Breast epithelium (tissue), 4 donors: Measurements from ENCODE around the gene VEPH1. TPM values are rescaled to one million over a fixed set of nuclear protein-coding genes. Genes with fewer than 3 reads are reported as not detected.

ENCODE experiments used
- DNase-seq, 2 donors: peaks; one replicate each; pipeline ENCODE4 v3.0.0-alpha.2; 2019; ENCODE audit warnings: low spot score in 2 of 2
- H3K27ac ChIP-seq, 2 donors: fragments of 200-600 bp; sonication (generic) in 1 of 2; one replicate each; pipeline ENCODE4 v1.5.1; 2016 to 2019; ENCODE audit warnings: mild to moderate bottlenecking in 1 of 2
- H3K27me3 ChIP-seq, 2 donors: fragments of 200-600 bp; sonication (generic) in 1 of 2; one replicate each; pipeline versions ENCODE4 v1.5.1 to v1.6.0; 2017 to 2019; ENCODE audit warnings: control low read depth in 1 of 2, mild to moderate bottlenecking in 1 of 2
- H3K36me3 ChIP-seq: fragments of 200-600 bp; one replicate; pipeline ENCODE4 v1.5.1; 2019
- H3K4me1 ChIP-seq, 2 donors: fragments of 200-600 bp; sonication (generic); one replicate each; pipeline ENCODE4 v1.5.1; 2016 to 2019; ENCODE audit warnings: control low read depth in 1 of 2
- H3K4me3 ChIP-seq, 3 donors: fragments of 200-600 bp; sonication (generic); 1 replicate in 2 of 3; 2 replicates in 1 of 3; pipeline ENCODE4 v1.5.1; 2016 to 2019; ENCODE audit warnings: mild to moderate bottlenecking in 3 of 3, moderate library complexity in 2 of 3
- H3K9me3 ChIP-seq, 2 donors: fragments of 200-600 bp; sonication (generic) in 1 of 2; one replicate each; pipeline ENCODE4 v1.5.1; 2016 to 2019; ENCODE audit warnings: control low read depth in 1 of 2
- CTCF ChIP-seq, 3 donors: fragments of 450-650 bp; IDR thresholded peaks; one replicate each; pipeline ENCODE4 v1.5.1; 2016 to 2017; ENCODE audit warnings: antibody characterized with exemption in 3 of 3, mild to moderate bottlenecking in 3 of 3, moderate library complexity in 3 of 3
- POLR2A ChIP-seq: fragments of 450-650 bp; IDR thresholded peaks from one replicate; pipeline ENCODE4 v1.6.1; 2016; ENCODE audit warnings: antibody characterized with exemption, mild to moderate bottlenecking, moderate library complexity
- POLR2AphosphoS5 ChIP-seq, 3 donors: sonication (generic); formaldehyde crosslinking; IDR thresholded peaks; one replicate each; pipeline ENCODE4 v1.6.1; 2017; ENCODE audit warnings: antibody characterized with exemption in 3 of 3
- intact Hi-C: fragments of 100-400 bp; cut with DNase I; formaldehyde crosslinking; loops from one replicate; pipeline ENCODE4 v1.15.1; 2023; ENCODE audit warnings: low total_unique reads
- total RNA-seq, 3 donors: library from RNA; depleted of rRNA; stranded (reverse); fragments of >200 nt; gene quantifications; one replicate each; pipeline ENCODE4 v1.1.0, GENCODE V29; 2016

VEPH1 gene
- total RNA-seq, 3 donors from 2014 or later, result under 0.01 to 20.9 (median 8.8) TPM

DNA sequence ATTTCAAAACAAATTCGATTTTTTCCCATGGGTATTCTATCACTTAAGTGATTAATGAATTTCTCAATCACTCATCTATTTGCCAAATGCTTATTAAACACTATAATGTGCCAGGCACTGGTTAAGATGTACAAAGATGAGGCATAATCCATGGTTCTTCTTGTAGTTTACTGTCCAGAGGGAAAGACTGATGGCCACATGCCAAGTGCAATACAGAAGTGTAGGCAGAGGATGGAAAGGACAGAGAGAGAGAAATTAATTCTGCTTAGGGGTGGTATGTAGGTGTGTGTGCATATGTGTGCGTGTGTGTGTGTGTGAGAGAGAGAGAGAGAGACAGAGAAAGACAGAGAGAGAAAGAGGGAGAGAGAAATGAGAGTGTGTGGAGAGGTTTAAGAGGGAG, 222.4 kb downstream of the VEPH1 start:
- no peak overlapping the region for H3K4me3 ChIP-seq
- no peaks in the 10 kb centered on the region for H3K36me3 ChIP-seq
- TF ChIP-seq CTCF (IDR thresholded peaks at IDR 0.05) (no peak), POLR2AphosphoS5 (IDR thresholded peaks at IDR 0.05) (no peak), POLR2A (no peak)
- H3K27ac ChIP-seq, result peak overlapping the region in 1 of 2 donors; percentile 48
- H3K4me1 ChIP-seq, result no peaks in the 10 kb centered on the region
- DNase-seq, result no peak
- intact Hi-C loops, result no loop called here
- H3K9me3 ChIP-seq, result no peaks in the 10 kb centered on the region
- H3K27me3 ChIP-seq, result no peaks in the 10 kb centered on the region

DNA sequence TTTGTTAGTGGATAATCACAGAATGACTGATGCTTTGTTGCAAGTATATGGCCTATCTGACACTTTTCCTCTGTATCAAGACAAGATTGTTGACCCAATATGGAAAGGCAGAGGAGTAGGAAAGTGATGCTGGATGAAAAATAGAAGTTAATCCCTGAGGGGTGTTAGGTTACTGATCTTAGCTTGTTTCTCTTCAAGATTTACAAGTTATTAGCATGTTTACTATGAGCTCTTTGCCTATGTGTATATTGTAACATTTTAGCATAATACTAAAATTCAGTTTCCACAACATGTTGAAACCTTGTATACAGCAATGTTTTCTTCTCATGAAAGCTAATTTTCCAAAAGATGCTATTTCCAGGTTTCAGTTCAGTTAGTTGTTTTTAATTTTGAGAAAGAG, 222.9 kb downstream of the VEPH1 start:
- no peak for DNase-seq
- H3K9me3 ChIP-seq, result no peaks in the 10 kb centered on the region
- H3K36me3 ChIP-seq, result no peaks in the 10 kb centered on the region
- H3K27me3 ChIP-seq, result no peaks in the 10 kb centered on the region
- peak overlapping the region in 1 of 2 donors; percentile 61 for H3K27ac ChIP-seq
- TF ChIP-seq POLR2AphosphoS5 (IDR thresholded peaks at IDR 0.05), result no peak
- no peak for TF ChIP-seq CTCF (IDR thresholded peaks at IDR 0.05)
- TF ChIP-seq POLR2A, result no peak
- H3K4me3 ChIP-seq, result no peak overlapping the region
- intact Hi-C loops, result no loop called here
- H3K4me1 ChIP-seq, result no peaks in the 10 kb centered on the region

- H3K27me3 ChIP-seq, result no peaks in the 10 kb centered on the region
- TF ChIP-seq POLR2A, result no peak
- no peak for TF ChIP-seq POLR2AphosphoS5 (IDR thresholded peaks at IDR 0.05)
- TF ChIP-seq CTCF (IDR thresholded peaks at IDR 0.05), result no peak
- no peaks in the 10 kb centered on the region for H3K36me3 ChIP-seq
- no peak overlapping the region for H3K4me3 ChIP-seq
- intact Hi-C loops, result no loop called here
- no peaks in the 10 kb centered on the region for H3K9me3 ChIP-seq
- DNase-seq, result no peak
- H3K4me1 ChIP-seq, result no peaks in the 10 kb centered on the region
- H3K27ac ChIP-seq, result no peak overlapping the region
Observed at GRCh38 chr3:157279237-157279636, 224.0 kb downstream of the VEPH1 start.

GRCh38 chr3:157276801-157277200, 226.4 kb downstream of the VEPH1 start:
- no peak for TF ChIP-seq POLR2A
- no peak for TF ChIP-seq POLR2AphosphoS5 (IDR thresholded peaks at IDR 0.05)
- Histone ChIP-seq H3K36me3 (no peaks in the 10 kb centered on the region), H3K4me1 (no peaks in the 10 kb centered on the region), H3K27ac (no peak overlapping the region), H3K27me3 (no peaks in the 10 kb centered on the region), H3K9me3 (no peaks in the 10 kb centered on the region), H3K4me3 (no peak overlapping the region)
- intact Hi-C loops, result no loop called here
- no peak for DNase-seq

DNA sequence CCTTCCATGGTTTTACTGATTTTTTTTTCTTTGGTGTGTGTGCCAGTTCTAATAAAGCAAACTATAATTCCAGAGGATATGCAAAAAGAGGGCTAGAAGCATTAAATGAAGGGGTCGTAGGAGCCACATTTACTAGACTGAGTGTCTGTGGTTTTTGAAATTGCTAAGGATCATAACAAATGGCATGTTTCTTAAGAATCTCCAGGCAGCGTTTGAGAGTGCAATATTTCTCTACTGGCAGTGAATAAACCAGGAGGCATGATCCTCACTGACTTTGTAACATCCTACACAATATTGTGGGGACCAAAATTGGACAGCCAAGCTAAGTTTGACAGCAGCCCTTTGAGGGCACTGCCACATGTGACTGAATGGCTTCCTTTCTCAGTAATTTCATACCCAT, 227.4 kb downstream of the VEPH1 start:
- intact Hi-C loops, result no loop called here
- DNase-seq, result no peak
- H3K27ac ChIP-seq, result no peak overlapping the region

More for the DNA sequence above, 227.4 kb downstream of the VEPH1 start:
- H3K4me3 ChIP-seq, result no peak overlapping the region
- no peaks in the 10 kb centered on the region for H3K4me1 ChIP-seq
- TF ChIP-seq POLR2AphosphoS5 (IDR thresholded peaks at IDR 0.05) (no peak), POLR2A (no peak), CTCF (IDR thresholded peaks at IDR 0.05) (no peak)
- H3K9me3 ChIP-seq, result no peaks in the 10 kb centered on the region
- H3K27me3 ChIP-seq, result no peaks in the 10 kb centered on the region
- H3K36me3 ChIP-seq, result no peaks in the 10 kb centered on the region
